ENCODE data around the gene CROT.

Gene CROT

GRCh38 chr7:87341441-87341840 is 4.0 kb upstream of the CROT start:
- no peak for DNase-seq (ENCODE audit: low read depth, low spot score)

- DNase-seq (ENCODE audit: low read depth, low spot score): no peak
These were observed 3.2 kb upstream of the CROT start for GRCh38 chr7:87342231-87342630.

- no peak for DNase-seq (ENCODE audit: low read depth, low spot score)
These were observed 1.0 kb upstream of the CROT start for GRCh38 chr7:87344446-87344845.

GRCh38 chr7:87345962-87346371 is 503 bp downstream of the CROT start:
- no peak for DNase-seq (ENCODE audit: low read depth, low spot score)

GRCh38 chr7:87347207-87347606 is 1.7 kb downstream of the CROT start:
- no peak for DNase-seq (ENCODE audit: low read depth, low spot score)

GRCh38 chr7:87347664-87348063 is 2.2 kb downstream of the CROT start:
- no peak for DNase-seq (ENCODE audit: low read depth, low spot score)

GRCh38 chr7:87354749-87355148 is 9.3 kb downstream of the CROT start:
- no peak for DNase-seq (ENCODE audit: low read depth, low spot score)

GRCh38 chr7:87356448-87356847 is 11.0 kb downstream of the CROT start:
- DNase-seq (ENCODE audit: low read depth, low spot score): no peak

GRCh38 chr7:87359366-87359765 is 13.9 kb downstream of the CROT start:
- no peak for DNase-seq (ENCODE audit: low read depth, low spot score)

- no peak for DNase-seq (ENCODE audit: low read depth, low spot score)
These were observed 15.9 kb downstream of the CROT start for GRCh38 chr7:87361320-87361719.

GRCh38 chr7:87363342-87363741 is 17.9 kb downstream of the CROT start:
- no peak for DNase-seq (ENCODE audit: low read depth, low spot score)

- DNase-seq (ENCODE audit: low read depth, low spot score): no peak
These were observed 18.8 kb downstream of the CROT start for GRCh38 chr7:87364246-87364645.

GRCh38 chr7:87369216-87369615 is 23.8 kb downstream of the CROT start:
- DNase-seq (ENCODE audit: low read depth, low spot score): no peak

GRCh38 chr7:87370660-87371180 is 25.3 kb downstream of the CROT start:
- DNase-seq (ENCODE audit: low read depth, low spot score): no peak

GRCh38 chr7:87375662-87376435 is 30.4 kb downstream of the CROT start:
- DNase-seq (ENCODE audit: low read depth, low spot score): no peak

GRCh38 chr7:87380905-87381304 is 35.4 kb downstream of the CROT start:
- no peak for DNase-seq (ENCODE audit: low read depth, low spot score)

- DNase-seq (ENCODE audit: low read depth, low spot score): no peak
These were observed 45.7 kb downstream of the CROT start for GRCh38 chr7:87391020-87391701.

GRCh38 chr7:87395442-87396020 is 50.1 kb downstream of the CROT start:
- no peak for DNase-seq (ENCODE audit: low read depth, low spot score)

GRCh38 chr7:87398446-87398845 is 53.0 kb downstream of the CROT start:
- DNase-seq (ENCODE audit: low read depth, low spot score): no peak

- no peak for DNase-seq (ENCODE audit: low read depth, low spot score)
These were observed 59.2 kb downstream of the CROT start for GRCh38 chr7:87404674-87405073.

- DNase-seq (ENCODE audit: low read depth, low spot score): no peak
These were observed 65.7 kb downstream of the CROT start for GRCh38 chr7:87411186-87411585.

GRCh38 chr7:87413029-87413428 is 67.6 kb downstream of the CROT start:
- no peak for DNase-seq (ENCODE audit: low read depth, low spot score)

All from smooth muscle cell of the brain vasculature (primary cell).